ENCODE results near the gene GPR21.

Gene GPR21, protein sequence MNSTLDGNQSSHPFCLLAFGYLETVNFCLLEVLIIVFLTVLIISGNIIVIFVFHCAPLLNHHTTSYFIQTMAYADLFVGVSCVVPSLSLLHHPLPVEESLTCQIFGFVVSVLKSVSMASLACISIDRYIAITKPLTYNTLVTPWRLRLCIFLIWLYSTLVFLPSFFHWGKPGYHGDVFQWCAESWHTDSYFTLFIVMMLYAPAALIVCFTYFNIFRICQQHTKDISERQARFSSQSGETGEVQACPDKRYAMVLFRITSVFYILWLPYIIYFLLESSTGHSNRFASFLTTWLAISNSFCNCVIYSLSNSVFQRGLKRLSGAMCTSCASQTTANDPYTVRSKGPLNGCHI

DNA sequence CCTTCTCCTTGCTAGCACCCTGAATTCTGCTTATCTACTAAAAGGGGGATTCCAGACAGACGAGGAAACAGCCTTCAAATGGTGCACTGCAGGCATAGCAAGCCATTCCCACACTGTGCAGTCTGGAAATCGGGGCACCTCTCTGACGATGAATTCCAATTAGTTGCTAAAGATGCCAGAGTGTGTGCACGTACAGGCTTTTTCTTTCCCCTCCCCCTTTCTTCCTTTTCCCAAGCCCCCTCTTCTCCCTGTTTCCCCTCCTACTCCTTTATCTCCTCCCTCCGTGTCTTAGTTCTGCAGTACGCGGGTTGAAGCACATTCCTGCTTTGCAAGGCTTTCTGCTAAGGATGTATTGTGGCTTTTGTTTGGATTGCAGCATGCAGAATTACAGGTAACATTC lies at the start of gene GPR21:
Gene GPR21 (plus strand): TSS at position 316 of the 400 bp plus-strand sequence. CDS start 900 bp downstream, outside the sequence.
- no peak for DNase-seq

- DNase-seq: no peak
Measured at GRCh38 chr9:122986010-122986409, 47.5 kb upstream of the GPR21 start.

DNA sequence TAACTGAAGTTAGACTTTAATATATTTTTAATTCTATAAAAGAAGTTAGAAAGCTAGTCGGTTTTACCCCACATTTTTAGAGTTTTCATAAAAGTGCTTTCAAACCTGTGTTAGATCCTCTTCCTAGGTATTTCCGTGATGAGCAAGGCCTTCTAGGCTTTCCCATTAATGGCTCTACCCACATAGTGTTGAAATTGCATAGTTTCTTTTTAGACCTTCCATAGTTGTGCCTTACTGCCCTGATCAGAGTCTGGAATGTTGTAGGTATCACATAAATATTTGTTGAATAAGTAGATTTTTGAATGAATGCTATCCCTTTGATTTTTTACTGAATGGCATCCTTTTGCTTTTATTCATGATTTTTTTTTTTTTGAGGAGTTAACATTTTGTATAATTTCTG lies 45.3 kb upstream of the GPR21 start:
- no peak for DNase-seq

GRCh38 chr9:122988920-122989621 lies 44.4 kb upstream of the GPR21 start:
- DNase-seq: no peak

DNA sequence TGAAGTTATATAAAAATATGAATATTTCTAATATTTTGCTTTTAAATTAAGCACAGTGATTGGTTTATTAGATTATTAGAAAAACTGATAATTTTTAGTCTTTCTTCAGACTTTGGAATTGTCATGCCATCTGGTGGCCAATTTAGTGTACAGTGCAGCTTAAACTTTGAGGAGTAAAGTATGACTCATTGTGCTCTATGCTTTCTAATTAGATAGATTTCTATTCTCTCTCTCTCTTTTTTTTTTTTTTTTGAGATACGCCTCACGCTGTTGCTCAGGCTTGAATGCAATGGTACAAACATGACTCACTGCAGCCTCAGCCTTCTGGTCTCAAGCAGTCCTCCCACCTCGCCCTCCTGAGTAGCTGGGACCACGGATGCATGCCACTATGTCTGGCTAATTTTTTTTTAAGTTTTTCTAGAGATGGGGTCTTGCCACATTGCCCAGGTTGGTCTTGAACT lies 42.1 kb upstream of the GPR21 start:
- DNase-seq: no peak

GRCh38 chr9:122996586-122996985 lies 36.9 kb upstream of the GPR21 start:
- no peak for DNase-seq

- DNase-seq: no peak
Measured at GRCh38 chr9:122998448-122998847, 35.0 kb upstream of the GPR21 start.

DNA sequence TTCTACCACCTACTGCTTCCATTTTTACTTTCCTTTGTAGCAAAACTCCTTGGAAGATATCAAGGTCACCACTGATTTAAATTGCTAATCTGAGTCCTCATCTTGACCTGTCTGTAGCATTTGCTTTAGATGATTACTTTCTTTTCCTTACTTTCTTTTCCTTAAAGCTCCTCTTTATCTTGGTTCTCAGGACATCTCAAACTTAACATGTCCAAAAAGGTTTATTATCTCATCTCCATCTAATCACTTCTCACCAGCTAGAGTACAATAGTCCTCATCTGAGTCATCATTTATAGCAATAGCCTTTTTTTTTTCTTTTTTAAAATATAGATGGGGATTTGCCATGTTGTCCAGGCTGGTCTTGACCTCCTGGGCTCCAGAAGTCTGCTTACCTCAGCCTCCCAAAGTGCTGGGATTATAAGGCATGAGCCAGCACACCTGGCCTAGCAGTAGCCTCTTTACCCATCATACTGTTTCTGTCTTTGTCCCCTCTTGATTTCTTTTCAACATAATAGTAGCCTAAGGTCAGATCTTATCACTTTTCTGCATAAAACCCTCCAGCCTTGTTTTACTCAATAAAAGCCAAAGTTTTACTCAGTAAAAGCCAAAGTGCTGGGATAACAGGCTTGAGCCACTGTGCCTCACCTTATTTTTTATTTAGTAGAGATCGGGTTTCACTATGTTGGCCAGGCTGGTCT lies 32.9 kb upstream of the GPR21 start:
- no peak for DNase-seq

DNA sequence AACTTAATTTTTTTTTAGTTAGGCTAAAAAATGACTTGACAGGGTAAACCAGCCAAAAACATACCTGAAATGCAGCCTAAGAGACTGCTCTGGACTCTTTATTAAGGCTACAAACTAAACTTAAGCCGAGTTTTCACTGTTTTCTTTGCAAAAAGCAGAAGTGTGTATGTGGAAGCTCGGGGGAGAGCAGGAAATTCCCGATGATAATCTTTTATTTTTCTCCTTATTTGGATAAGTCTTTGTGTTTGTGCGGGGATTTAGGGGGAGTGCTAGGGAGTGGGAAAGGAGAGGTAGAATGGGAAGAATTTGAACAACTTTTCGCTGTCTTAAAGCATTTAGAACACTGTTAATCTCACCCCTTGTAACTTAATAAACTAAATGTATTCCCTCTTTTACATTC lies 30.7 kb upstream of the GPR21 start:
- no peak for DNase-seq

DNA sequence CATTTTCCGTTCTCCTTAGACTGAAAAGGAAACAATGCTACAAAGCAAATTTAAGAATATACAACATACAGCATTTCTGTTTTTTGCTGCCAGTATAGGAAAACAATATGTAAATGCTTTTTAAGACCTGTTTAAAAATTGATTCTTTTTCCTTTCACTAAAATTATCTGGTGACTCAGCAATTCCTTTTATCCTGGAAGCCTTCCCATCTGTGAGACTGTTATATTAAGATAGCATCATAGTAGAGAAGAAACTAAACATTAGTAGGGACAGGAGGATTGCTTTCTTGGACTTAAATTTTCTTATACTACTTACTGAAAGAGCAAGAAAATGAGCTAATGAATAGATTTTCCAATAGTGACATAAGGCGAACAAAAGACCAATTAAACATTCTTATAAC lies 30.0 kb upstream of the GPR21 start:
- DNase-seq: no peak

- DNase-seq: no peak
Measured at GRCh38 chr9:123005964-123006363, 27.5 kb upstream of the GPR21 start.

DNA sequence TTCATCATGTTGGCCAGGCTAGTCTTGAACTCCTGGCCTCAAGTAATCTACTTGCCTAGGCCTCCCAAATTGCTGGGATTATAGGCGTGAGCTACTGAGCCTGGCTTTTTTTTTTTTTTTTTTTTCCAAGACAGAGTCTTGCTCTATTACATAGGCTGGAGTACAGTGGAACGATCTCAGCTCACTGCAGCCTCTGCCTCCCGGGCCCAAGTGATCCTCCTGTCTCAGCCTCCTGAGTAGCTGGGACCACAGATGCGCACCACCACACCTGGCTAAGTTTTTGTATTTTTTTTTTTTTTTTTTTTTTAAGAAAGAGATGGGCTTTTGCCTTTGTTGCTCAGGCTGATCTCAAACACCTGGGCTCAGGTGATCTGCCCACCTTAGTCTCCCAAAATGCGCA lies 26.2 kb upstream of the GPR21 start:
- DNase-seq: no peak

- no peak for DNase-seq
Measured at GRCh38 chr9:123008909-123009308, 24.6 kb upstream of the GPR21 start.

GRCh38 chr9:123011380-123011779 lies 22.1 kb upstream of the GPR21 start:
- DNase-seq: no peak

GRCh38 chr9:123011878-123012528 lies 21.5 kb upstream of the GPR21 start:
- no peak for DNase-seq

DNA sequence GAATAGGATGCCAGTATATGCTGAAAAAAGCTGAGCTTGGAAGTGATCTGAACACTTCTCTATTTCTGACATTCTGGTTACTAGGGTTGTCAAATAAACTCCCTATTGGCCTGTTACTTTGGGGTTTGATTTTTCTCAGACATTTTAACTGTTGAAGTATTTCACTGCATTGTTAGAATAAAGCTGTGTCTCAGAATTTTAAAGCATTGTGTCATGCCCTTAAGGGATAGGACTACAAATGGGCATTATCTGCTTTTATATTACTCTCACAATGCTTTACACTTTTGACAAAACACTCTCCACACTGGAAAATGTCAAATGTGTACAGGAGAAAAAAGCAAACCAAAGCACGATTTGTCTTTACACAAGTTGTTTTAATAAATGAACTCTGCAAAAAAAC lies 16.8 kb upstream of the GPR21 start:
- no peak for DNase-seq

DNA sequence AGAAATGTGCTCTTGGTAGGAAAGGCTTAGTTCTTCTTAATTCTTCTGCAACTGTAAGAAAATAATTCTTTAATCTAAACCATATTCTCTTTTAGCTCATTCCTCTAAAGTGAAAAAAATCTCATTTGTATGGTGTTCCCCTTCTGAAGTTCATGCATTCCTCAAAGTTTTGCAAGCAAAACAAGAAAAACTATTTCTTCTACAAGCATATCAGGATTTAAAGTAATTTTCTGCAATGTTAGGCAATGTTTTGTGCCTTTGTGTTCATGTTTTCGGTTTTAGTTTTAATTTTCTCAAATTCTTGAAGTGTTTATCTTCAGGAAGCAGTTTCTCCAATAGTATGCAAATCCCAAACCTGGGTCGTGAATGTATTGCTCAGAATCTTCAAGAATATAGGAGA lies 12.7 kb upstream of the GPR21 start:
- no peak for DNase-seq

- no peak for DNase-seq
Measured at GRCh38 chr9:123026425-123026824, 7.0 kb upstream of the GPR21 start.

- no peak for DNase-seq
Measured at GRCh38 chr9:123027517-123027916, 6.0 kb upstream of the GPR21 start.

GRCh38 chr9:123028136-123028535 lies 5.3 kb upstream of the GPR21 start:
- no peak for DNase-seq

DNA sequence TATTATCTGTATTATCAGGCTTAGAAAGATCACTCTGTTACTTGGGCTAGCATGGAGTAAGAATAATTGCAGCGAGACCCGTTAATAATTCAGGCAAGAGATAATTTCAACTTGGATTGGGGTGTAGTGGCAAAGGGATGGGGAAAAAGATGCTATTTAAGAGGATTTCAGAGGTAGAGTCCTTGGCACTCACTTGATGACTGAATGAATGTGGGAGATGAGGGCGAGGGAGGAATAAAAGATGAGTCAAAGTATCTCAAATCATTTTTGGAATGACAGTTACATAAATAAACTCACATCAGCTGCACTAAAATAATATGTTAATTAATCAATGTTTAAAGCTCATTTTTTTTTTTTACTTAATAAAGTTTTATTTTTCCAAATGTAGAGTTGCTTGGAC lies 4.5 kb upstream of the GPR21 start:
- no peak for DNase-seq

- no peak for DNase-seq
Measured at GRCh38 chr9:123031963-123032362, 1.5 kb upstream of the GPR21 start.

DNA sequence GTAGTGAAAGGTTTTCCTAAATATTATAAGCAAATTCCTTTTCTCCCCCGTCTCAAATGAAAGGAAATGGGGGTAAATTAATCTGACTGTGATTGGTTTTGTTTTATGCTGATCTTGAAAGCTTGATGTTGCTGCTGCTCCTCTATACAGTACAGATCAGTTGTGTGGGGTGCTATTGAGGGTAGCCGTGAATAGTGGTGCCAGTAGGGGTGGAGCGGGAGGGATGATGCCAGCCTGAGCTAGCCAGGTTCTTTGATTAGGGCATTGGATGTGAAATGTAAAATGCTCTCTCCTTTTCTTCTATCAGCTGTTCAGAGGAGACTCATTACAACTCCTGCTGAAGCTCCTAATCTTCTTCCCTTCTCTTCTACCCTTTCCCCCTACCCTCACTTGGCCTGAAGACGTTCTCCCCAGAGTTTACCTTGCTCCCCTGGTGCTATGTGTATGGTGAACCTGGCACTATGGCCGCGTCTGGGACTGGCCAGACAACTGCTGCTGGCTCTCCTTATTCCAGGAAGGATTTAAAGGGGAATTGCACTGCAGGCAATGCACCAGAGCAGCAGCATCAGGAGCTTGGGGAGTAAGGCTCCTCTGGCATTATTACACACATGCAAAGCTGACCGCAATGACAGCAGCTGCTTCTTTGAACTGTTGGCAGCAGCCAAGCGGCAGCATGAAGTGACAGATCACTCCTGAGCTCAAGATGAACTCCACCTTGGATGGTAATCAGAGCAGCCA lies 566 bp downstream of the GPR21 start:
- no peak for DNase-seq
